Head of caudate nucleus (tissue), 42 donors: ENCODE results near the gene SH3BP2.
A peak's percentile ranks its signal among the peaks of the same experiment; 100 is the strongest.
"Not testable (repeated sequence)": the region's sequence is repeated elsewhere in the genome, so short reads cannot be mapped to it uniquely, and the experiment has no call there.

Experiments
- DNase-seq, 42 donors: peaks; one replicate each; pipeline versions ENCODE4 v3.0.0 to v3.0.0-alpha.2; 2020 to 2021; ENCODE audit warnings: mixed read lengths in 7 of 42
- intact Hi-C: fragments of 100-400 bp; cut with DNase I; formaldehyde crosslinking; loops from one replicate; pipeline ENCODE4 v1.15.0; 2022

SH3BP2 gene

GRCh38 chr4:2761035-2761923 lies 31.6 kb upstream of the SH3BP2 start:
- DNase-seq: no peak
- intact Hi-C loops: loop anchor here (10.0 kb wide), 1 partner anchor 174 kb away; no protein-coding TSS in a partner anchor

GRCh38 chr4:2762048-2762447 lies 30.8 kb upstream of the SH3BP2 start:
- intact Hi-C loops: loop anchor here (10.0 kb wide), 1 partner anchor 173 kb away; no protein-coding TSS in a partner anchor
- DNase-seq: no peak

- DNase-seq: not testable (repeated sequence)
- intact Hi-C loops: loop anchor here (10.0 kb wide), 1 partner anchor 172 kb away; no protein-coding TSS in a partner anchor
These were observed 30.2 kb upstream of the SH3BP2 start for GRCh38 chr4:2762486-2763370.

GRCh38 chr4:2763511-2763967 lies 29.3 kb upstream of the SH3BP2 start:
- DNase-seq: peak in 4 of 42 donors; percentile 16 to 43 (median 26)
- intact Hi-C loops: loop anchor here (10.0 kb wide), 1 partner anchor 171 kb away; no protein-coding TSS in a partner anchor

GRCh38 chr4:2765832-2766526 lies 26.9 kb upstream of the SH3BP2 start:
- intact Hi-C loops: loop anchor here (10.0 kb wide), 1 partner anchor 169 kb away; no protein-coding TSS in a partner anchor
- no peak for DNase-seq

GRCh38 chr4:2767046-2767704 lies 25.7 kb upstream of the SH3BP2 start:
- no peak for DNase-seq
- intact Hi-C loops: loop anchor here (10.0 kb wide), 1 partner anchor 168 kb away; no protein-coding TSS in a partner anchor

GRCh38 chr4:2767705-2768074 lies 25.2 kb upstream of the SH3BP2 start:
- DNase-seq: no peak
- intact Hi-C loops: loop anchor here (10.0 kb wide), 1 partner anchor 167 kb away; no protein-coding TSS in a partner anchor

GRCh38 chr4:2768124-2768523 lies 24.8 kb upstream of the SH3BP2 start:
- intact Hi-C loops: loop anchor here (10.0 kb wide), 1 partner anchor 167 kb away; no protein-coding TSS in a partner anchor
- DNase-seq: no peak

- intact Hi-C loops: loop anchor here (10.0 kb wide), 1 partner anchor 166 kb away; no protein-coding TSS in a partner anchor
- no peak for DNase-seq
These were observed 24.0 kb upstream of the SH3BP2 start for GRCh38 chr4:2768921-2769336.

GRCh38 chr4:2771264-2771663 lies 21.6 kb upstream of the SH3BP2 start:
- intact Hi-C loops: no loop called here
- no peak for DNase-seq

GRCh38 chr4:2780643-2781042 lies 12.2 kb upstream of the SH3BP2 start:
- peak in 1 of 42 donors; percentile 4 for DNase-seq

GRCh38 chr4:2781911-2782310 lies 11.0 kb upstream of the SH3BP2 start:
- intact Hi-C loops: no loop called here

More at GRCh38 chr4:2780643-2781042, 12.2 kb upstream of the SH3BP2 start:
- intact Hi-C loops: not testable (repeated sequence)

GRCh38 chr4:2783790-2784189 lies 9.1 kb upstream of the SH3BP2 start:
- intact Hi-C loops: no loop called here

More at GRCh38 chr4:2781911-2782310, 11.0 kb upstream of the SH3BP2 start:
- DNase-seq: peak in 1 of 42 donors; percentile 7

GRCh38 chr4:2785613-2786012 lies 7.3 kb upstream of the SH3BP2 start:
- DNase-seq: peak in 3 of 42 donors; percentile 10 to 26 (median 18)
- intact Hi-C loops: no loop called here

More at GRCh38 chr4:2783790-2784189, 9.1 kb upstream of the SH3BP2 start:
- no peak for DNase-seq

GRCh38 chr4:2786152-2786671 lies 6.7 kb upstream of the SH3BP2 start:
- intact Hi-C loops: no loop called here
- peak in 2 of 42 donors; percentile 2 to 12 for DNase-seq

GRCh38 chr4:2786794-2787229 lies 6.1 kb upstream of the SH3BP2 start:
- DNase-seq: peak in 1 of 42 donors; percentile 2
- intact Hi-C loops: no loop called here
